GM20431 (cell line): ENCODE results near the gene ZBTB4.
"Not testable (repeated sequence)": the region's sequence is repeated elsewhere in the genome, so short reads cannot be mapped to it uniquely, and the experiment has no call there.

ENCODE experiments used
- in situ Hi-C: fragments of 300-500 bp; cut with MseI, MboI; formaldehyde crosslinking; loops from one replicate; pipeline ENCODE4 v1.15.0; 2020; ENCODE audit warnings: low sequenced_read_pairs; ENCODE audit not compliant: unreplicated experiment

ZBTB4 gene

GRCh38 chr17:7496470-7497183 is 17.2 kb upstream of the ZBTB4 start:
- in situ Hi-C loops: no loop called here

GRCh38 chr17:7495906-7496434 is 16.5 kb upstream of the ZBTB4 start:
- in situ Hi-C loops: no loop called here

GRCh38 chr17:7493941-7494340 is 14.5 kb upstream of the ZBTB4 start:
- in situ Hi-C loops: no loop called here

- in situ Hi-C loops: no loop called here
Measured at GRCh38 chr17:7491583-7491982, 12.2 kb upstream of the ZBTB4 start.

GRCh38 chr17:7490144-7490543 is 10.7 kb upstream of the ZBTB4 start:
- in situ Hi-C loops: no loop called here

GRCh38 chr17:7486181-7486580 is 6.8 kb upstream of the ZBTB4 start:
- in situ Hi-C loops: no loop called here

GRCh38 chr17:7484919-7485377 is 5.5 kb upstream of the ZBTB4 start:
- in situ Hi-C loops: no loop called here

- in situ Hi-C loops: no loop called here
Measured at GRCh38 chr17:7484067-7484918, 4.9 kb upstream of the ZBTB4 start, which contains the start of gene POLR2A. Gene POLR2A, plus strand, starts transcription at chr17:7484366.

GRCh38 chr17:7483255-7484066 is 4.0 kb upstream of the ZBTB4 start:
- in situ Hi-C loops: no loop called here

GRCh38 chr17:7482742-7483088 is 3.3 kb upstream of the ZBTB4 start:
- in situ Hi-C loops: not testable (repeated sequence)

- in situ Hi-C loops: not testable (repeated sequence)
Measured at GRCh38 chr17:7481842-7482741, 2.7 kb upstream of the ZBTB4 start.

- in situ Hi-C loops: not testable (repeated sequence)
Measured at GRCh38 chr17:7481275-7481674, 1.8 kb upstream of the ZBTB4 start, which contains the start of gene SLC35G6. Gene SLC35G6, plus strand, starts transcription at chr17:7481446. Its CDS starts 71 bp downstream, at chr17:7481517.

GRCh38 chr17:7480089-7480384 is 606 bp upstream of the ZBTB4 start:
- in situ Hi-C loops: no loop called here

- in situ Hi-C loops: no loop called here
Measured at GRCh38 chr17:7478276-7479212, 887 bp downstream of the ZBTB4 start.

GRCh38 chr17:7477392-7478275 is 1.8 kb downstream of the ZBTB4 start:
- in situ Hi-C loops: no loop called here

- in situ Hi-C loops: no loop called here
Measured at GRCh38 chr17:7476951-7477350, 2.5 kb downstream of the ZBTB4 start.

- in situ Hi-C loops: no loop called here
Measured at GRCh38 chr17:7476494-7476893, 2.9 kb downstream of the ZBTB4 start.
